Progenitor cell of endocrine pancreas (in vitro differentiated cells): ENCODE results near the gene MTCL1. TPM values are rescaled to one million over a fixed set of nuclear protein-coding genes. Genes with fewer than 3 reads are reported as not detected.

Experiments
- DNase-seq: peaks from one replicate; pipeline ENCODE4 v3.0.0; 2021; ENCODE audit warnings: low spot score; ENCODE audit not compliant: unreplicated experiment
- H3K27ac Mint-ChIP-seq: 2 replicates; pipeline ENCODE4 v1.8.0; 2021; ENCODE audit warnings: mild to moderate bottlenecking, moderate library complexity, mixed read lengths
- H3K27me3 Mint-ChIP-seq: 2 replicates; pipeline ENCODE4 v1.8.0; 2021; ENCODE audit warnings: mixed read lengths
- H3K36me3 Mint-ChIP-seq: 2 replicates; pipeline ENCODE4 v1.8.0; 2022; ENCODE audit warnings: mixed read lengths; ENCODE audit not compliant: insufficient read depth
- H3K4me1 Mint-ChIP-seq: 2 replicates; pipeline ENCODE4 v1.8.0; 2021; ENCODE audit warnings: low read depth, mixed read lengths
- H3K4me3 Mint-ChIP-seq: 2 replicates; pipeline ENCODE4 v1.8.0; 2021; ENCODE audit warnings: low read depth, mild to moderate bottlenecking, moderate library complexity, mixed read lengths
- H3K9me3 Mint-ChIP-seq: 2 replicates; pipeline ENCODE4 v1.8.0; 2021; ENCODE audit warnings: low read depth, mixed read lengths
- CTCF ChIP-seq: fragments of 200-600 bp; sonication (generic); IDR thresholded peaks from one replicate; pipeline ENCODE4 v1.5.0; 2021; ENCODE audit warnings: antibody characterized with exemption, mild to moderate bottlenecking; ENCODE audit not compliant: unreplicated experiment
- total RNA-seq: library from RNA; stranded (reverse); gene quantifications from 2 replicates; pipeline ENCODE4 v1.2.1, GENCODE V29; 2021

MTCL1 gene
- total RNA-seq, 1 donor from 2014 or later: 81.5 TPM

- no peaks in the 10 kb centered on the region for H3K9me3 Mint-ChIP-seq
- no peak overlapping the region for H3K27ac Mint-ChIP-seq
- H3K4me1 Mint-ChIP-seq: peaks cover 21% of the 10 kb centered on the region
These were observed 83.4 kb downstream of the MTCL1 start for GRCh38 chr18:8788503-8789429.

GRCh38 chr18:8791171-8791651 is 85.9 kb downstream of the MTCL1 start:
- no peak overlapping the region for H3K27ac Mint-ChIP-seq
- H3K4me1 Mint-ChIP-seq: peaks cover 44% of the 10 kb centered on the region
- peaks cover 24% of the 10 kb centered on the region for H3K36me3 Mint-ChIP-seq
- no peaks in the 10 kb centered on the region for H3K27me3 Mint-ChIP-seq
- H3K9me3 Mint-ChIP-seq: no peaks in the 10 kb centered on the region
- no peak for TF ChIP-seq CTCF
- DNase-seq: no peak
- H3K4me3 Mint-ChIP-seq: no peak overlapping the region

More at GRCh38 chr18:8788503-8789429, 83.4 kb downstream of the MTCL1 start:
- H3K27me3 Mint-ChIP-seq: no peaks in the 10 kb centered on the region
- H3K4me3 Mint-ChIP-seq: no peak overlapping the region
- TF ChIP-seq CTCF: no peak
- peaks cover 35% of the 10 kb centered on the region for H3K36me3 Mint-ChIP-seq
- no peak for DNase-seq

GRCh38 chr18:8792688-8793316 is 87.4 kb downstream of the MTCL1 start:
- Mint-ChIP-seq H3K4me3 (peak overlapping the region; percentile 50), H3K4me1 (peaks cover 58% of the 10 kb centered on the region), H3K27ac (peak overlapping the region; percentile 56), H3K36me3 (peaks cover 22% of the 10 kb centered on the region), H3K27me3 (no peaks in the 10 kb centered on the region), H3K9me3 (no peaks in the 10 kb centered on the region)
- no peak for TF ChIP-seq CTCF
- no peak for DNase-seq

GRCh38 chr18:8793445-8794155 is 88.2 kb downstream of the MTCL1 start:
- Mint-ChIP-seq H3K9me3 (no peaks in the 10 kb centered on the region), H3K4me1 (peaks cover 58% of the 10 kb centered on the region), H3K27ac (no peak overlapping the region), H3K27me3 (no peaks in the 10 kb centered on the region), H3K36me3 (peaks cover 21% of the 10 kb centered on the region), H3K4me3 (peak overlapping the region; percentile 50)
- no peak for TF ChIP-seq CTCF
- DNase-seq: no peak
